ENCODE measurements around the gene BRD2. TPM values are rescaled to one million over a fixed set of nuclear protein-coding genes. Genes with fewer than 3 reads are reported as not detected.

The BRD2 gene
- 229 and 238 TPM in 2 replicates for total RNA-seq
- long read RNA-seq, transcript BRD2-219 (9 exons, 2,338 nt) = major isoform, 18 of 59 reads
- long read RNA-seq, partial matches to known transcripts = 31 of 59 reads
- long read RNA-seq, other reads (novel, unspliced or antisense) = 10 of 59 reads

DNA sequence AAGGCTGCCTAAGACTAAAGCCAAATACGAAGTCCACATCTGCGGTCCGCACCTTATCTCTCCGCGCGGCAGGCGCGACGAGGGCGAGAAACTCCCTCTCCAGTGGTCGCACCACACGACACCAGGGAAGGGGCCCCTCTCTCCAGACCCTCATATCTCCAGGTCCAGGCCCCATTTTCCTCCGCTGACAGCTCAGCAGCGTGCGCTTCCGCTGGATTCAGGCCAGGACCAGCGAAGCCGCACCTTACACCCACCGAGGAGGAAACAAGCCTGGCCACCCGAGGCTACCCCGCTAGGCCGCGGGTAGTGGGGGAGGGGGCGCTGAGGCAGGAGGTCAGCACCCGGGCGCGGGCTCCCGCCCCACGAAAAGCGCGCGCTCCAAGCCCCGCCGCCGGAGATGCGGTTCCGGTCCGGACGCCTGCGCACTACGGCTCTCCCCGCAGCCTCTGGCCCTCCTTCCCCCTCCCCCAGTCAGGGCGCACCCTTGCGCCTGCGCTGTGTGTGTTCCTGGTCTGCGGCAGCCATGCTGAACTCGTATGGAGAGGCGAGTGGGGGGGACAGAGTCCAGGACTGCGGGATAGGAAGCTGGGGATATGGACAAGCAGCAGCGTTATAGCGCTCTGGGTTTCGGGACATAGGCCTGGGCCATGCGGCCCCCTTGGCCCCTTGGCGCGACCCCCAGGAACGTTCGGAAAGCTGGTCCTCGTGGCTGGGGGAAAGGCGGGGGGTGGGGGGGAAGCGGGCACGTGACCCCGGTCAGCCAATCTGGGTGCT, at the start of gene BRD2:
TSS of gene BRD2 (plus strand) at position 502 of the 774 bp plus-strand sequence. CDS start 4,305 bp downstream, outside the sequence.
- Mint-ChIP-seq H3K27me3 (no peaks in the 10 kb centered on the region), H3K36me3 (ENCODE audit: insufficient read depth) (peaks cover 15% of the 10 kb centered on the region), H3K4me1 (ENCODE audit: low read depth) (peaks cover 14% of the 10 kb centered on the region), H3K4me3 (ENCODE audit: low read depth) (peak within 1 kb of the TSS; percentile 92), H3K9me3 (ENCODE audit: low read depth) (no peaks in the 10 kb centered on the region), H3K27ac (peak within 1 kb of the TSS; percentile 100)
- TF ChIP-seq, protein P1, sequence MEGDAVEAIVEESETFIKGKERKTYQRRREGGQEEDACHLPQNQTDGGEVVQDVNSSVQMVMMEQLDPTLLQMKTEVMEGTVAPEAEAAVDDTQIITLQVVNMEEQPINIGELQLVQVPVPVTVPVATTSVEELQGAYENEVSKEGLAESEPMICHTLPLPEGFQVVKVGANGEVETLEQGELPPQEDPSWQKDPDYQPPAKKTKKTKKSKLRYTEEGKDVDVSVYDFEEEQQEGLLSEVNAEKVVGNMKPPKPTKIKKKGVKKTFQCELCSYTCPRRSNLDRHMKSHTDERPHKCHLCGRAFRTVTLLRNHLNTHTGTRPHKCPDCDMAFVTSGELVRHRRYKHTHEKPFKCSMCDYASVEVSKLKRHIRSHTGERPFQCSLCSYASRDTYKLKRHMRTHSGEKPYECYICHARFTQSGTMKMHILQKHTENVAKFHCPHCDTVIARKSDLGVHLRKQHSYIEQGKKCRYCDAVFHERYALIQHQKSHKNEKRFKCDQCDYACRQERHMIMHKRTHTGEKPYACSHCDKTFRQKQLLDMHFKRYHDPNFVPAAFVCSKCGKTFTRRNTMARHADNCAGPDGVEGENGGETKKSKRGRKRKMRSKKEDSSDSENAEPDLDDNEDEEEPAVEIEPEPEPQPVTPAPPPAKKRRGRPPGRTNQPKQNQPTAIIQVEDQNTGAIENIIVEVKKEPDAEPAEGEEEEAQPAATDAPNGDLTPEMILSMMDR (IDR thresholded peaks at IDR 0.05; ENCODE audit: unreplicated experiment) = no peak
- DNase-seq (ENCODE audit: low spot score, unreplicated experiment) = peak; percentile 94

DNA sequence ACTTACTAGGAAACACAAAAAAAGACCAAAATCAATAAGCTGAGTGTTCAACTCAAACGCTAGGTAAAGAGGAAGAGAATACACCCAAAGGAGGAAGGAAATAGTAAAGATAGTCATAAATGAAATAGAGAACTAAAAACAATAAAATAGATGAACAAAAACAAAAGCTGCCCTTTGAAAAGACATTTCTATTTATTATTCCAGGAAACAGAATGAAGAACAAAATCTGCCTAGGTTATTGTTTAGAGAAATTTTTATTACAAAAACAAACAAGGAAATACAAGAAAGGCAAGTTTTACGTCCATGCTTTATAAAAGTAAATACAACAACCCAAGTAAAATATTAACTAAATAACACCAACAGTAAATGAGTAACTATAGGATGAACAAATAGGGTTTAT, 47.7 kb upstream of the BRD2 start:
- Mint-ChIP-seq H3K9me3 (ENCODE audit: low read depth) (no peaks in the 10 kb centered on the region), H3K27me3 (peaks cover 10% of the 10 kb centered on the region), H3K27ac (no peak overlapping the region), H3K36me3 (ENCODE audit: insufficient read depth) (no peaks in the 10 kb centered on the region), H3K4me3 (ENCODE audit: low read depth) (no peak overlapping the region), H3K4me1 (ENCODE audit: low read depth) (peaks cover 18% of the 10 kb centered on the region)
- TF ChIP-seq, protein P1 (IDR thresholded peaks at IDR 0.05; ENCODE audit: unreplicated experiment) = no peak
- no peak for DNase-seq (ENCODE audit: low spot score, unreplicated experiment)

DNA sequence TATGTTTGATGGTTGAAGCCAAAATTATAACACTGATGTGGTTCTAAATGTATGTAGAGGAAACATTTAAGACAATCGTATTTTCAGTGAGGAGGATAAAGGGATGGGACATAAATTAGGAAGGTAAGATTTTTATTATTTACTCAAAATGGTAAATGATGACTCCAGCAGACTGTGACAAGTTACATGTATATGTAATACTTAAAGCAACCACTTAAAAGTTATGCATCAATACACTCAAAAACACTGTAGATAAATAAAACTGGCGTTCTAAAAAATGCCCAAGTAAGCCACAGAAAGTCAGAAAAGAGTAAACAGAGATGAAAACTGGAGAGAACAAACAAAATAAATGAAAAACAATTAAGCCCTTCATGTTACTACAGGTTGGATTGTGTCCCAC, 46.3 kb upstream of the BRD2 start:
- TF ChIP-seq, protein P1 (IDR thresholded peaks at IDR 0.05; ENCODE audit: unreplicated experiment) = no peak
- H3K27ac Mint-ChIP-seq = no peak overlapping the region
- H3K4me3 Mint-ChIP-seq (ENCODE audit: low read depth) = no peak overlapping the region
- peaks cover 18% of the 10 kb centered on the region for H3K4me1 Mint-ChIP-seq (ENCODE audit: low read depth)
- H3K36me3 Mint-ChIP-seq (ENCODE audit: insufficient read depth) = no peaks in the 10 kb centered on the region
- H3K27me3 Mint-ChIP-seq = peaks cover 5% of the 10 kb centered on the region
- DNase-seq (ENCODE audit: low spot score, unreplicated experiment) = no peak
- H3K9me3 Mint-ChIP-seq (ENCODE audit: low read depth) = no peaks in the 10 kb centered on the region

DNA sequence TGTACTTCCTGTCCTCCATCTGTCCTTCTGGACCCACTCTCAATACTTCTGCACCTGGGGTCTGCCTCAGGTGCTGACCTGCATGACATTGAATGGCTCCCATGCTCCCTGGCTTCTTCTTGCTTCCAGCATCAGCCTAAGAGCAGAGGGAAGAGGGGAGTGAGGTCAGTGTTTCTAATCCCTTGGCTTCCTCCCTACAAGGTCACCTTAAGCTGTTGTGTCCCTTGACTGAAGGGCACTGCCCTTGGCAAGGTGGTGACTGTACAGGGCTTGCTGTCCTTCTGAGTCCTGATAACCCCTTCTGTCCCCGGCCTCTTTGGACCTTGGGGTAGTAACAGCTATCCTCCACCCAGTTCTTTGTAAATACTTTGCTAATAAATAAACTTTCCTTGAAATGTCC, 37.2 kb upstream of the BRD2 start:
- no peaks in the 10 kb centered on the region for H3K4me1 Mint-ChIP-seq (ENCODE audit: low read depth)
- H3K27me3 Mint-ChIP-seq = peaks cover 57% of the 10 kb centered on the region
- no peak overlapping the region for H3K4me3 Mint-ChIP-seq (ENCODE audit: low read depth)
- H3K9me3 Mint-ChIP-seq (ENCODE audit: low read depth) = no peaks in the 10 kb centered on the region
- no peaks in the 10 kb centered on the region for H3K36me3 Mint-ChIP-seq (ENCODE audit: insufficient read depth)
- DNase-seq (ENCODE audit: low spot score, unreplicated experiment) = no peak
- TF ChIP-seq, protein P1 (IDR thresholded peaks at IDR 0.05; ENCODE audit: unreplicated experiment) = no peak
- H3K27ac Mint-ChIP-seq = no peak overlapping the region

DNA sequence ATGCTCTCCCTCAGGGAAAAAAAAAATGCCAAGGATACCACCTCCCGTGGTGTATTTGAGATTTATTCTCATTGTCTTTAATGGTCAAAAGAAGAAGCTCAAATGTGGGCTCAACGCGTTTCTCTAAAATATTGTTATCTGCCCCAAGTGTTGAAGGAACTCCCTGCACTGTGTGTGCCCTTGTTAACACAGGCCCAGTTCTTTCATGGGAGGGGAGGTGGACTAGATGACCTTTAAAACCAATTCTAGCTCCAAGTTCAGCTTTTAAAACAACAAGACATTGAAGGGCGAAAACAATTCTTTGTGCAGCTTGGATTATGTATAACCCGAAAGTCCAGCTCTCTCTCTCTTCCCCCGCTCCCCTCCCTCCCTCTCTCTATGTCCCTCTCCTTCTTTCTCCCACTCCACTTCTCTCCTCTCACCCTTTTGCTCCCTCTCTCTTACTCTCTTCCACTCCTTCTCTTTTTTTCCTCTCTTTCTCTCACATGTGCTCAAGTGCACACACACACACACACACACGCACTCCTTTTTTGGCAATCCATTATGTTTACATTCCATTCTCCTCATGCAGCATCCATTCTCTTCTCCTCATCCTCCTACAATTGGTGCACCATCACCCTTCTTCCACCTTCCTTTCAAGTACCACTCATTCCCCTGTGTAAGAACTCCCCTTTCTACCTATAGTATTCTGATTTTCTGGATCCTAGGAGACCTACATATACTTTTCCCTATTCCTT, 36.1 kb upstream of the BRD2 start:
- no peaks in the 10 kb centered on the region for H3K36me3 Mint-ChIP-seq (ENCODE audit: insufficient read depth)
- H3K4me3 Mint-ChIP-seq (ENCODE audit: low read depth) = no peak overlapping the region
- peaks cover 68% of the 10 kb centered on the region for H3K27me3 Mint-ChIP-seq

More for the DNA sequence above, 36.1 kb upstream of the BRD2 start:
- H3K4me1 Mint-ChIP-seq (ENCODE audit: low read depth) = no peaks in the 10 kb centered on the region
- TF ChIP-seq, protein P1 (IDR thresholded peaks at IDR 0.05; ENCODE audit: unreplicated experiment) = no peak
- H3K9me3 Mint-ChIP-seq (ENCODE audit: low read depth) = no peaks in the 10 kb centered on the region
- DNase-seq (ENCODE audit: low spot score, unreplicated experiment) = no peak
- no peak overlapping the region for H3K27ac Mint-ChIP-seq

Measured in progenitor cell of endocrine pancreas (in vitro differentiated cells).